ENCODE data around the gene CHMP1A.
"Not testable (repeated sequence)": the region's sequence is repeated elsewhere in the genome, so short reads cannot be mapped to it uniquely, and the experiment has no call there.

Gene CHMP1A

DNA sequence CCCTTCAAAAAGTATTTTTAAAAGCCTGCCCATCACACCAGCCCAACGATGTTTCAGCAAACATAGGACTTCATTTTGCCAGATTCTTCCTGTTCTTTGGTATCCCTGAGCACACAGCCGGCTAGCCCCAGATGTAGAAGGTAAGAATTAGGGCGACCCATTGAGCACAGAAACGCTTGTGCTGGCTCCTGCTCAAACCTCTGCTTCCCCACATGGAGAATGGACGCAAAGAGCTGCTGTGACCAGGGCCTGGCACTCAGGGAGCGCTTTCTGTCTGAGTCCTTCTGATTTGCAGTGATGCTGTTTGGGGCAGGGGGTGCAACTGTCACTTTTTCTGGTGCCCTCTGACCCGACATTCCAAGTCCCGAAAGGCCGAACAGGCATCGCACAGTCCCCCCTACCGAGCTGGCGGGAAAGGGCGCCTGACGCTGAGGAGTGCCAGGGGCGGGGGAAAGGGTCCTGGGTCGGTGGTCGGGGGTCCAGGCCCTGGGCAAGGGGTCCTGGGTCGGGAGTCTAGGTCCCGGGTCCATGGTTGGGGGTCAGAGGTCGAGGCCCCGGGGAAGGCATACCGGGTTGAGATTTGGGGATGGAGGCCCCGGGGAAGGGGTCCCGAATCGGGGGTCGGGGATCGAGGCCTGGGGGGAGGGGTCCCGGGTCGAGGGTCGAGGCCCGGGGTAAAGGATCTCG, 930 bp downstream of the CHMP1A start:
- DNase-seq, result no peak

GRCh38 chr16:89655062-89655643, 2.4 kb downstream of the CHMP1A start:
- no peak for DNase-seq

- no peak for DNase-seq
Observed at GRCh38 chr16:89653656-89654295, 3.7 kb downstream of the CHMP1A start.

GRCh38 chr16:89651584-89651983, 5.9 kb downstream of the CHMP1A start:
- DNase-seq, result no peak

- DNase-seq, result no peak
Observed at GRCh38 chr16:89646906-89647305, 10.6 kb downstream of the CHMP1A start.

GRCh38 chr16:89646270-89646669, 11.2 kb downstream of the CHMP1A start:
- DNase-seq, result no peak

- DNase-seq, result no peak
Observed at GRCh38 chr16:89645122-89645521, 12.4 kb downstream of the CHMP1A start.

GRCh38 chr16:89643769-89644300, 13.7 kb downstream of the CHMP1A start:
- DNase-seq, result no peak

GRCh38 chr16:89642574-89642973, 14.9 kb downstream of the CHMP1A start:
- DNase-seq, result no peak

DNA sequence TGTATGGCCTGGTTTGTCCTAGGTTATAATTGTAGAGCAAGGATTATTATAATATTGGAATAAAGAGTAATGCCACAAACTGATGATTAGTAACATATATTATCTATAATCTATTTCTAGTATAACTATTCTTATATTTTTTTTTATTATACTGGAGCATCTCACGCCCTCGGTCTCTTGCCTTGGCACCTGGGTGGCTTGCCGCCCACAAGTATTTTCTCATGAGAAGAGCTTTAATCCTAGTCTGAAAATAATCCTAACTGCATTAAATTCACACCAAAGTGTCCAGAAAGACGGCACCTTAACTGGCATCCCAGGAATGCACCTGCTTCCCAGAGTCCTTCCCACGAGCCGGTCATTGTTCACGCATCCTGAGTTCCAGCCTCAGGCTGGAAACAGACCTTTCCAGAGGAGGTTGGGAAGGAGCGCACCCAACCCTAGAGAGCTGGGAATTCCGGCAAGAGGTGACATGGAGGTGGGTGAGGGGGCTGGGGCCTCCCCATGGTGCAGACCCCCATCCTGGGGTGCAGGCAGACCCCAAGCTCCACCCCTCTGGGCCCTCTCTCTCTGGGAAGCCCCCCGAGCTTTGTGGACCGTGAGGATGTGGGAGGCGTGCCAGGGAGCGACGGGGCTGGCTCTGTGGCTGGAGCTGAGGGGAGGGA, 15.9 kb downstream of the CHMP1A start:
- no peak for DNase-seq

- no peak for DNase-seq
Observed at GRCh38 chr16:89639385-89639784, 18.1 kb downstream of the CHMP1A start.

- DNase-seq, result no peak
Observed at GRCh38 chr16:89638455-89638854, 19.1 kb downstream of the CHMP1A start.

DNA sequence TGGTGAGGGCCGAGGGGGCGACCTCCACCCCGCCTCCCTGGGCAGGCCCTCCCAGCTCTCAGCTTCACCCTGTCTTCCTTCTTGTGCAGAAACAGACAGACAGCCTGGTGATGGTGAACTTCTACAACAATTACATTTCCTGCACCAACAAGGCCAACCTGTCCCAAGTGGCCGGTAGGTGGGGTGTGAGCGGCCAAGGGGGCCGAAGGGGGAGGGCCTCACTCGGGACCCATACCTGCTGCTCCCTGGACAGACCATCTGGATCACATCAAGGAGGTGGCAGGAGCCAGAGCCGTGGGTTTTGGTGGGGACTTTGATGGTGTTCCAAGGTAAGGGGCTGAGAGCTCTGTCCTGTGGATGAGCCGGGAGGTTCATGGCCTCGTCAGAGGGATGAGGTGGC, 20.1 kb downstream of the CHMP1A start:
- DNase-seq, result no peak

DNA sequence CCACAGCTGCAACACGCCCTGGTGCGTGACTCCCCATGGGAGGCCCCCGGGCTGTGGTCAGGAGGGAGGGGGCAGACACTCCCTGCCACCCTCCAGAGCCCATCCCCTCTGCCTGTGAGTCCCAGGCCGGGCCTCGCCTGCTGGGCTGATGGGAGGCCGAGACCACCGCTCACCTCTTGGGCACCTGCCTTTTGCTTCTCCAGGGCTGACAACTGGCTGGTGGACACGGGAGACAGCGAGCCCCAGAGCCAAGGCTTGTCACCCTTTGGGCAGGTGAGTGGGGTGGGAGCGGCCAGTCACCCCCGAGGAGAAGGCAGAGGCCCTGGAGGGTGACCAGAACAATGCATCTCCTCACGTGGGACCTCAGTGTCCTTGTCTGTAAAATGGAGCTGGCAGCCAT, 20.8 kb downstream of the CHMP1A start:
- no peak for DNase-seq

DNA sequence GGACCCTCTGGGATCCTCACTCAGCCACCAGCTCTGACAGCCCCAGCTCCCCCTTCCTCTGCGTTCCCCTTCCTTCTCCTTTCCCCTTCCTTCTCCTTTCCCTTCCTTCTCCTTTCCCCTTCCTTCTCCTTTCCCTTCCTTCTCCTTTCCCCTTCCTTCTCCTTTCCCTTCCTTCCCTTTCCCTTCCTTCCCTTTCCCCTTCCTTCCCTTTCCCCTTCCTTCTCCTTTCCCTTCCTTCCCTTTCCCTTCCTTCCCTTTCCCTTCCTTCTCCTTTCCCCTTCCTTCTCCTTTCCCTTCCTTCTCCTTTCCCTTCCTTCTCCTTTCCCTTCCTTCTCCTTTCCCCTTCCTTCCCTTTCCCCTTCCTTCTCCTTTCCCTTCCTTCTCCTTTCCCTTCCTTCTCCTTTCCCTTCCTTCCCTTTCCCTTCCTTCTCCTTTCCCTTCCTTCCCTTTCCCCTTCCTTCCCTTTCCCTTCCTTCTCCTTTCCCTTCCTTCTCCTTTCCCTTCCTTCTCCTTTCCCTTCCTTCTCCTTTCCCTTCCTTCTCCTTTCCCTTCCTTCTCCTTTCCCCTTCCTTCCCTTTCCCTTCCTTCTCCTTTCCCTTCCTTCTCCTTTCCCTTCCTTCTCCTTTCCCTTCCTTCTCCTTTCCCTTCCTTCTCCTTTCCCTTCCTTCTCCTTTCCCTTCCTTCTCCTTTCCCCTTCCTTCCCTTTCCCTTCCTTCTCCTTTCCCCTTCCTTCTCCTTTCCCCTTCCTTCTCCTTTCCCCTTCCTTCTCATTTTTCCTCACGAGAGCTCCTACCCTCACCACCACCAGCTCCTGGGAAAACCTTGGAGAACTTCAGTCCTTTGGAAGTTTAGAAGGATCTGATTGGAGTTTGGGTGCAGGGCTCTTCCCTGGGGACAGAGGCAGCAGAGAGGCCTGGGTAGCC, 22.8 kb downstream of the CHMP1A start:
- DNase-seq, result not testable (repeated sequence)

- no peak for DNase-seq
Observed at GRCh38 chr16:89633064-89633631, 24.4 kb downstream of the CHMP1A start.

DNA sequence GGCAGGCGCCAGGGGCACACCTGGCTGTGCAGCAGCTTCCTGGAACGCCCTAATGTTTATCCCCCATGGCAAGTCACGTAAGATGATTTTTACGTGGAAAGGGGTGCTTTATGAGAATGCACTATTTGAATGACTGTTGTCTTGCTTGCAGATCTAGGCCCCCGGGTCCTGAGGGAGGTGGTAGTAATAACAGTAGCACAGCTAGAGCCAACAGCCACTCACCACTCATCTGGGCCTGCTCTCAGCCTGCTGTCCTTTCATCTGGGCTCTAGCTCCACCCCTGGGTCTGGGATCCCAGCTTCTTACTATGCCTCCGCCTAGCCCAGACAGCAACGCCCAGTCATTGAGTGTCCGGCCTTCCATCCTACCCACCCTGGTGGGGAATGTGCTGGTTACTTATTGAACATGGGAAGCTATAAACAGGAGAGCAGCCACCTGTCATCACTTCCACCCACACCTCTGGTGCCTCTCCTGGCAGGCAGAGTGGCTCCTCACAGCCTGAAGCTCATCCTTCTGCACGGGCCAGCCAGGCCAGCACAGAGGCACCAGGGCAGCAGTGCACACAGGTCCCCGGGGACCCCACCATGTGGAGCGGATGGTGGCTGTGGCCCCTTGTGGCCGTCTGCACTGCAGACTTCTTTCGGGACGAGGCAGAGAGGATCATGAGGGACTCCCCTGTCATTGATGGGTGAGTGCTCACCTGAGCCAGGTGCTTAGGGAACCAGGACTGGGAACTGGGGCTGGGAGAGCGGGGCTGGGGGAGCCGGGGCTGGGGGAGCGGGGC, 27.5 kb downstream of the CHMP1A start:
- no peak for DNase-seq

DNA sequence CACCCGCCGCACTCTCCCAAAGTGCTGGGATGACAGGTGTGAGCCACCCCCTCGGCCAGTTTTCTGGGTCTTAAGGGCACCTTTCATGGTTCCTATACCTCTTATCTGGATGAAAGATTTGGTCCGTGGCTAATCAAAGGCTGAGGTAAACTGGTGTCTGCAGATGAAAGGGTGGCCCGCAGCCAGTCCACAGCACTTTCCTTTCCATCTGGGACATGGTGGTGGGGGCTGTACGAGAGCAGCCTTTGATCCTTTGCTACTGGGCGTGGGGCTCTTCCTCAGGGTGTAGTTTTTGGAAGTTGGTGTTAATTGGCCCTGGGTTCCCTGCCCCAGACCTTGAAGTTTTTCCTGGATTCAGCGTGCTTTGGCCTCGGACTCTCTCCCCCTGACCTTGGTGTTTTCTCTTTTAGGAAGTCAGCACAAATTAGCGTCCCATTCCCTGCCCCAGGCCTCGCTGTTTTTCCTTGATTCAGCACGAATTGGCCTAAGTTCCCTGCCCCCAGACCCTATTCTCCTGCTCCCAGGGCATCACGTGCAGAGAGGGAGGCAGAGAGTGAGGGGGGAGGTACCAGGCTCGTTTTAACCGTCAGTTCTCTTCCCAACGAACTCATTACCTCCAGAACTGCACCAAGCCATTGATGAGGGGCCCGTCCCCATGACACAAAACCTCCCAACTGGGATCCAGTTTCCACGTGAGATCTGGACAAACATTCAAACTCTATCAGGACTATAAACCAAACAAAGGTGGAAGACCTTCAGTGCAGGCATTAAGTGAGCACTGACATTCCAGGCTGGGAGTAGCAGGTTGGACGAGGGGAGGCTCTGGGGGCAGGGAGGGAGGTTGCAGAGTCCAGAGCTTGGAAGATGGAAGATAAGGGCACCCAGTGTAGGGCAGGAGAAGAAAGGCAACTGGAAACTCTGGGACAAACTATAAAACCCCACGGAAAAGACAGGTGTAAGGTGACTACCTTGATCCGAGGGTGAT, 32.4 kb downstream of the CHMP1A start:
- DNase-seq, result no peak

DNA sequence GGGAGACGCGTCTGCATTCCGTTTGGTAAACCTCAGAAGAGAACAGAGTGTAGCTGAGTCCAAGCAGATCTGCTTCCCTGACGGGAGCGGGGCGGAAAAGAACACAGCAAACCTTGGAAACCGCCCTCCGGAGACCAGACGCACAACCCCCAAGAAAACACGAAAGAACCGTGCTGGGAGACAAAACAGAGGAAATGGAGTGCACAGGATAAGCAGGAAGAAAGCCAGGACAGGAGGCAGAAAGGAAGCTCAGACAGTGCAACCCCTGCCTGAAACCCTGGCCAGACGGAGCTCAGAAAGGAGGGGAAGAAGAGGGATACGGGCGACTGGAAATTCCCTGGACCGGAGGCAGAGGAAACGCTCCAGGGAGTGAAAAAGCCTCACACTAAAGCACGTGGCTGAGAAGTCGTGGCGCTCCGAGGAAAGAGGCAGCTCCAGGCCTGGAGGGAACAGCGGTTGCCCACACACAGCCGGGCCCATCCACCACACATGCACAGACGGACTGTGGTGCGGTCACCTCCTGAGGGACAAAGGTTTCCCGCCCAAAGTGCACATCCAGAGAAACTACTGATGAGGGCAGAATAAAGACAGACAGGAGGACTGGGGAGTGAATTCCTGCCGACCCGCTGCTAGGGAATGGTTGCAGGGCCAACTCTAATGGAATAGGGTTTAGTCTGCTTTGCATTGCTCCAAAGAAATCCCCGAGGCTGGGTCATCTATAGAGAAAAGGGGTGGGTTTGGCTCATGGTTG, 33.8 kb downstream of the CHMP1A start:
- no peak for DNase-seq
